HG03064 (cell line): ENCODE results near the gene NID1.
"Not testable (repeated sequence)": the region's sequence is repeated elsewhere in the genome, so short reads cannot be mapped to it uniquely, and the experiment has no call there.

ENCODE experiments used
- ATAC-seq: cut with Tn5 transposase; IDR thresholded peaks from one replicate; pipeline ENCODE4 v1.9.1; 2021; ENCODE audit warnings: low read depth; ENCODE audit not compliant: unreplicated experiment

NID1 gene

GRCh38 chr1:236096660-236097482 lies 32.0 kb upstream of the NID1 start:
- ATAC-seq: peak; percentile 84

- no peak for ATAC-seq
Measured at GRCh38 chr1:236095705-236096520, 31.0 kb upstream of the NID1 start.

- ATAC-seq: no peak
Measured at GRCh38 chr1:236092899-236093298, 28.0 kb upstream of the NID1 start.

- no peak for ATAC-seq
Measured at GRCh38 chr1:236091933-236092318, 27.0 kb upstream of the NID1 start.

- no peak for ATAC-seq
Measured at GRCh38 chr1:236090741-236091147, 25.9 kb upstream of the NID1 start.

- ATAC-seq: no peak
Measured at GRCh38 chr1:236089046-236089773, 24.3 kb upstream of the NID1 start.

- no peak for ATAC-seq
Measured at GRCh38 chr1:236086537-236086936, 21.6 kb upstream of the NID1 start.

GRCh38 chr1:236085545-236086159 lies 20.8 kb upstream of the NID1 start:
- ATAC-seq: no peak

GRCh38 chr1:236084386-236084730 lies 19.5 kb upstream of the NID1 start:
- no peak for ATAC-seq

GRCh38 chr1:236083650-236084385 lies 18.9 kb upstream of the NID1 start:
- ATAC-seq: no peak

GRCh38 chr1:236082526-236082925 lies 17.6 kb upstream of the NID1 start:
- no peak for ATAC-seq

GRCh38 chr1:236081546-236082227 lies 16.8 kb upstream of the NID1 start:
- ATAC-seq: no peak

GRCh38 chr1:236079703-236080102 lies 14.8 kb upstream of the NID1 start:
- ATAC-seq: no peak

GRCh38 chr1:236078993-236079392 lies 14.1 kb upstream of the NID1 start:
- ATAC-seq: no peak

- ATAC-seq: not testable (repeated sequence)
Measured at GRCh38 chr1:236078077-236078476, 13.2 kb upstream of the NID1 start.

GRCh38 chr1:236075848-236076247 lies 11.0 kb upstream of the NID1 start:
- no peak for ATAC-seq

GRCh38 chr1:236073307-236073897 lies 8.5 kb upstream of the NID1 start:
- ATAC-seq: no peak

GRCh38 chr1:236072001-236072400 lies 7.1 kb upstream of the NID1 start:
- ATAC-seq: no peak

GRCh38 chr1:236070753-236071152 lies 5.9 kb upstream of the NID1 start:
- no peak for ATAC-seq
